Measurements from ENCODE around the gene ATP5F1D.
A peak's percentile ranks its signal among the peaks of the same experiment; 100 is the strongest.

Gene ATP5F1D

DNA sequence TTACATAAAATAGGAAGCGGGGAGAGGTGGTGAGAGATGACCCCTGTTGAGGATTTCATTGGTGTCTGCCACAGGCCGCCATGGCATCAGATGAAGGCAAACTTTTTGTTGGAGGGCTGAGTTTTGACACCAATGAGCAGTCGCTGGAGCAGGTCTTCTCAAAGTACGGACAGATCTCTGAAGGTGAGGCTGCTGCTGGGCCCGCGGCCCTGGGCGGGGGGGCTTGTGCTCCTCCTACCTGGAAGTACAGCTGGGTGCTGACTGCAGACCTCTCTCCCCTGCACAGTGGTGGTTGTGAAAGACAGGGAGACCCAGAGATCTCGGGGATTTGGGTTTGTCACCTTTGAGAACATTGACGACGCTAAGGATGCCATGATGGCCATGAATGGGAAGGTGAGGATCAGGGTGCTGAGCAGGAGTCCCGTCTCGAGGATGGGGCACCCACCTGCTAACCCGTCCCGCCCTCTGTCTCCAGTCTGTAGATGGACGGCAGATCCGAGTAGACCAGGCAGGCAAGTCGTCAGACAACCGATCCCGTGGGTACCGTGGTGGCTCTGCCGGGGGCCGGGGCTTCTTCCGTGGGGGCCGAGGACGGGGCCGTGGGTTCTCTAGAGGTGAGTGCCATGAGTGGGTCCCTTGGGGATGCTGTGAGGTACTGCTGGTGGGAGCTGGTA, 29.4 kb downstream of the ATP5F1D start:
- DNase-seq = no peak

DNA sequence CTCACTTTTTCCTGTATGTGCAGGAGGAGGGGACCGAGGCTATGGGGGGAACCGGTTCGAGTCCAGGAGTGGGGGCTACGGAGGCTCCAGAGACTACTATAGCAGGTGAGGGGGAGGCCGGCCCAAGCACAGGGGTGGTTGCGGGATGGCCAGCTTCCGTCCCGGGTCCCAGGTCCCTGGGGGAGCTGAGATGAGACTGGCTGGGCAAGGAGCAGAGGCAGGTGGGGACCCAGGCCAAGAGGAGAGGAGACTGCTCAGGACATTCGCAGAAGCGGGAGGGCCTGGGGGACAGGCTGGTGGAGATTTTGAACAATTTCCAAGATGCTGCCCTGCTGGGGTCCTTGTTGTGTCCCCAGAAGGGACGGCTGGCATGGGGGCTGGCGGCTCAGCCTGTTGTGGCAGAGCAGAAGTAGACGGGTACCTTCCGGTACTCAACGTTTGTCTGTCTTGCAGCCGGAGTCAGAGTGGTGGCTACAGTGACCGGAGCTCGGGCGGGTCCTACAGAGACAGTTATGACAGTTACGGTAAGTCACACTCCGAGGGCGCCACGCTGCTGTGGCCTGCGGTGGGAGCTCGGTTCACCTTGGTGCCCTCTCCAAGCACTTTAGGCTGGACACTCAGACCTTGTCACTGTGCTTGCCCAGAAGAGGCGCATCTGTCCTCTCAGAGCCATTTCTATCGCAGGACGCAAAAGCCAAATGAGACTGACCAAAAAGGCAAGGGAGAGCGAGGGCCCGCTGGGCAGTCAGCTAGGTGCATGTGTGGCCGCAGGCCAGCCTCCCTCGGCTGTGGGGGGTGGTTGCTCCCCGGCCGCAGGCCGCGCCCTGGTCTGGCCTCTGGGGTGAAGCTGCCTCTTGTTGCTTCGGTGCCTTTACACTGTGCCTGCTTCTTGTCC, 30.2 kb downstream of the ATP5F1D start:
- DNase-seq = no peak

DNA sequence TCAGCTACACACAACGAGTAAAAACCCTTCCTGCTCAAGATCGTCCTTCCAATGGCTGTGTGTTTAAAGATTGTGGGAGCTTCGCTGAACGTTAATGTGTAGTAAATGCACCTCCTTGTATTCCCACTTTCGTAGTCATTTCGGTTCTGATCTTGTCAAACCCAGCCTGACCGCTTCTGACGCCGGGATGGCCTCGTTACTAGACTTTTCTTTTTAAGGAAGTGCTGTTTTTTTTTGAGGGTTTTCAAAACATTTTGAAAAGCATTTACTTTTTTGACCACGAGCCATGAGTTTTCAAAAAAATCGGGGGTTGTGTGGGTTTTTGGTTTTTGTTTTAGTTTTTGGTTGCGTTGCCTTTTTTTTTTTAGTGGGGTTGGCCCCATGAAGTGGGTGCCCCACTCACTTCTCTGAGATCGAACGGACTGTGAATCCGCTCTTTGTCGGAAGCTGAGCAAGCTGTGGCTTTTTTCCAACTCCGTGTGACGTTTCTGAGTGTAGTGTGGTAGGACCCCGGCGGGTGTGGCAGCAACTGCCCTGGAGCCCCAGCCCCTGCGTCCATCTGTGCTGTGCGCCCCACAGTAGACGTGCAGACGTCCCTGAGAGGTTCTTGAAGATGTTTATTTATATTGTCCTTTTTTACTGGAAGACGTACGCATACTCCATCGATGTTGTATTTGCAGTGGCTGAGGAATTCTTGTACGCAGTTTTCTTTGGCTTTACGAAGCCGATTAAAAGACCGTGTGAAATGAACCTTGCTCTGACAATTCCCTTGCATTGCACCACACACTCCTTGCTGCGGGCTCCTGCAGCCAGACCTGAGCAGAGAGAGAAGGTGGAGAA, 31.1 kb downstream of the ATP5F1D start:
- no peak for DNase-seq

DNA sequence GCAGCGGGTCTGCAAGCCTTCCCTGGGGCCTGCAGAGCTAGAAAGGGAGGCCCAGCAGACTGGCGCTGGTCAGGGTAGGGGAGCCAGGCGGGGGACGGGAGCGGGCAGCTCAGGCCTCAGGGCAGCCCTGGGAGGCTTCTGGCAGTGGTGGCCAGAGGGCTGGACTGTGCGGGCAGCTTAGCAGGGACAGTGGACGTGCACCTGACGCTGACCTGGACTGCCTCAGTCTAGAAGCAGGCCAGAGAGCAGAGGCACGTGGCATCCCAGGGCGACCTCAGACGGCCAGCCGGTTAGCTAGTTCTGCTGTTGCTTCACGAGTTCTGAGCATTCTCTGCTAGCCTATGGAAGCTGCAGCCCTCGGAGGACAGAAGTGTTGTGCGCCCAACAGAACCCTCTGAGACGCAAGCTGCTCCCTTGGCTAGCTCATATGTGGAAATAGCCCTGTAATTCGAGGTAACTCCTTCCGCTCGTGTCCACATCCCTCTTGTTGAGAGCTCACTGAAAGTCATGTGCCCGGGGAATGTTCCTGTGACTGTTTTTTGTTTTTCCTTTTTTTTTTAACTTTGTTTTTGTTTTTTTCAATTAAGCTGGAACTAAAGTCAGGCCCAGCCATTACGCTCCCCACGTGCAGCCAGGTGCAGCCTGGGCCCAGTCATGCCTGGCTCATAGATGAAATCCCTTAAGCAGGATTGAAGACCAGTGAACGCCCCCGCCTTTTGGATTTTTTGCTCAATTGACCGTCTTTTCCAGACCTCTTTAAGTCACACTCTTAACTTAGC, 31.9 kb downstream of the ATP5F1D start:
- DNase-seq = no peak

DNA sequence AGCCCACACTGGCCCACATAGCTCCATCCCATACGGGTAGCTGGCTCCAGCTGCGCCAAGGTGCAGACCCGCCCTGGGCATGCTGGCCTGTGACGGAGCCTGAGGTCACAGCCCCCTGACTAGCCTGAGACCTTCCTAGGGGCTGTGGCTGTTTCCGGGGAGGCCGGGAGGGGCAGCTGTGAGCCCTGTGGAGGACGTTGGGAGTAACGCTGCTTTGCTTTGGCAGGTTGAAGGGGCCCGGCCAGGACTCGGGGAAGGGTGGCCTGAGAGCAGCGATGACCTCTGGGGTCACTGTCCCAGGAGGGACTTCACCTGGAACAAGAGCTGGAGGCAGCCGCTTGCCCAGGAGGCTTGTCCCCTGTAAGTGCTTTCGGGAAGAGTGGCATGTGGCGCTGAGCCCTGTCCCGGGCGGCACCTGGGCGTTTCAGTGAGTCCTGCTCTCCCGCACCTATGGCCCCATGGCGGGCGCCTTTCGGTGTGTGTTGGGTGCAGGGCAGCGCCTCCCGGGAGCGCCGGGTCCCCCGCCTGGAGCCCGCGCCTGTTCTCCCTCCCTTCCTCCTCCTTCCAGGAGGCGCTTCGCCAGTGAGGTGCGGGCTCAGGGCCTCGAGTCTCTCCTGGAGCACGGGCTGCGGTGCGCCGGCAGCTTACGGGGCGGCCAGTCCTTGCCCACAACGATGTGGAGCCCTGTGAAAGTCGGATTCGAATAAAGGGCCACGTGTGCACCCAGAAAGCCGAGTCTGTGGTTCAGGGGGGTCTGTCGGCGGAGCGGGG, 32.7 kb downstream of the ATP5F1D start:
- no peak for DNase-seq

DNA sequence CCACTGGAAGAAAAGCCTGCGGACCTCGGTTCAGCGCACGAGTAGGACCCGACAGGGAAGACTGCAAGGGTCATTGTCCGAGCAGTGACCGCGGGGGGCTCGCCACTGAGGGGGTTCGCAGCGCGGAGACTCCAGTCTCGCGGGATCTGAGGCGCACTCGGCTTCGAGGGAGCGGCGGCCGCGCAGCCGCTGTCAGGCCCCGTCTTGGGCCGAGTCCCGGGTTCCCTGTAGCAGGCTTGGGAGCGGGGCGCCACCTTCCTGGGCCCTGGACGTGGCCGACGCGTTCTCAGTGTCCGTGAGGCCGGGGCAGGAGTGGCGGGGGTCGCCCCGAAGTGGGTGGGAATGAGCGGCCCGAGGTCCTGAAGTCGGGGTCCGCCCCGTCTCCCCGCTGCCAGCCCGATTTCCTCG, 33.3 kb downstream of the ATP5F1D start:
- DNase-seq = no peak

DNA sequence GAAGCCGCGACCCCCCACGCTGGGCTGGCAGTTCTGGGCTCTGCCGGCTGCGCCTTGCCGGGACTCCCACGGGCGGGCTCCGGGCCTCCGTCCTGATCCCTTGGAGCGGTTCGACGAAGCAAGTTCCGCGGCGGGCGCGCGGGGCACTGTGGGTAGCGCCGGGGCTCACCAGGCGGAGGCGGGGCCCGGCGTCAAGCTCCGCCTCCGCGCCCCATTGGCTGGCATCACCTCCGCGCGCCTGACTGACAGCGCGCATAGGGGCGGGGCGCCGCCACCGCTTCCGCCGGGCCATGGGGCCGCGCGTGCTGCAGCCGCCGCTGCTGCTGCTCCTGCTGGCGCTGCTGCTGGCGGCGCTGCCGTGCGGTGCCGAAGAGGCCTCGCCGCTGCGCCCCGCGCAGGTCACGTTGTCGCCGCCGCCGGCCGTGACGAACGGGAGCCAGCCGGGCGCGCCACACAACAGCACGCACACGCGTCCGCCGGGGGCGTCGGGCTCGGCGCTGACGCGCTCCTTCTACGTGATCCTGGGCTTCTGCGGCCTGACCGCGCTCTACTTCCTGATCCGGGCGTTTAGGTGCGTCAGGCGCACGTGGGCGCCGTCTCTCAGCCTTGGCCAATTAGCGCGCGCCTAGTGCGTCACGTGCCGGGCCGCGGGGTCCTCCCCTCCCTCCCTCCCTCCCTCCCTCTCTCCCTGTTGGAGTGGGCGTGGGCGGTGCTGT, 33.9 kb downstream of the ATP5F1D start, which contains the start of gene FAM174C:
Gene FAM174C (plus strand): TSS at position 271 of the 716 bp plus-strand sequence. CDS start 20 bp downstream, at position 291.
- peak; percentile 86 to 94 (median 88) for DNase-seq

DNA sequence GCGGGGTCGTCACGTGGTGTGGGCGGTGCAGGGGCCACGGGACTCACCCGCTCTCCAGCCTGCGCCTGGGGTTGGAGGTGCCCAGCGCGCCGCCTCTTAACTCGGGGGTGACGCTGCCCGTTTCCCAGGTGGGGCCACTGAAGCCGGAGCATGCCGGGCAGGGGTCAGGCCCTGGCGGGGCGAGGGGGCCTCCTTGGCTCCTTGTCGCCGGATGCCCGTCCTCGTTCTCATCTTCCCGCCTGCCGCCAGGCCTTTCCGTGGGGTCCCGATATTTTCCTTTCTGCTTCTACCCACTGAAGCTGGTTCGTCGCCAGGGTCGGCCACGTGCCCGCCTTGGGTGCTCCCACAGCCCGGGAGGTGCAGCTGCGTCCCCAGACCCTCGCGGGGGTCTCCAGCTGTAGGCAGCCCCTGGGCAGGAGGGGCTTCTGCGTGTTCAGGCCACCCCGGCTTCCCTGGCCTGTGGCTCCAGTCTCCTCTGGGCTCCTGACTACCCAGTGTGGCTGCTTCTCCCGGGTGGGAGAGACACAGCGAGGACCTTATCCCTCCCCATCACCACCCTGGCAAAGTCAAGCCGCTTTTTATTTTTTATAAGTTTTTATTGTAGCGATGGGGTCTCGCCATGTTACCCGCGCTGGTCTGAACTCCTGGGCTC, 34.6 kb downstream of the ATP5F1D start:
- no peak for DNase-seq

DNA sequence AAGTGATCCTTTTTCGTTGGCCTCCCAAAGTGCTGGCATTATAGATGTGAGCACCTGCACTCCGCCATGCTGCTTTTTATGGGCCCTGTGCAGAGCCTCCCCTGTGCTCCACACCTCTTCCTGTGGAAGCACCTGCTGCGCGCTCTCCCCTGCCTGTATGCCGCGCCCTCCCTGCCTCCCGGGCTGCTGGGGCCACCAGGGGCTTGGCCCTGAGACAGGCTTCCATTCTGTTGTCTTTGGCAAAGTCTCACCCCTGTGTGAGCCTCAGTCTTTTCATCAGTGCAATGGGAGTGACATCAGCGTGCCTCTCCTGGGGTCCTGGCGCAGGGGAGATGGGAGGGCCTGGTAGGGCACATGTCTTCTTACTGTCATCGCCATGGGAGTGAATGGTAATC, 35.1 kb downstream of the ATP5F1D start:
- no peak for DNase-seq

DNA sequence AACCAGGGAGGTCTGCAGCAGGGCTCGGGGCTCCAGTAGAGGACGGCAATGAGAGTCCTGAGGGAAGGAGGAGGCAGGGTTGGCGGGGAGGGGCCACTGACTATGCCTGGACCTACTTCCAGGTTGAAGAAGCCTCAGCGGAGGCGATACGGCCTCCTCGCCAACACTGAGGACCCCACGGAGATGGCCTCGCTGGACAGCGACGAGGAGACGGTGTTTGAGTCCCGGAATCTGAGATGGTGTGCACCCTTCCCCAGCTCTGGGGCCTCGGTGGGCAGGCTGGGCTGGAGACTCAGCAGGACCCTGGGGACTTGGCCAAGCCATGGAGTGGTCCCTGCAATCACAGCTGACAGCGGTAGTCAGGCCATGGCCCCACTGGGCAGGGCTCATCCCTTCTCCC, 35.5 kb downstream of the ATP5F1D start:
- DNase-seq = no peak

DNA sequence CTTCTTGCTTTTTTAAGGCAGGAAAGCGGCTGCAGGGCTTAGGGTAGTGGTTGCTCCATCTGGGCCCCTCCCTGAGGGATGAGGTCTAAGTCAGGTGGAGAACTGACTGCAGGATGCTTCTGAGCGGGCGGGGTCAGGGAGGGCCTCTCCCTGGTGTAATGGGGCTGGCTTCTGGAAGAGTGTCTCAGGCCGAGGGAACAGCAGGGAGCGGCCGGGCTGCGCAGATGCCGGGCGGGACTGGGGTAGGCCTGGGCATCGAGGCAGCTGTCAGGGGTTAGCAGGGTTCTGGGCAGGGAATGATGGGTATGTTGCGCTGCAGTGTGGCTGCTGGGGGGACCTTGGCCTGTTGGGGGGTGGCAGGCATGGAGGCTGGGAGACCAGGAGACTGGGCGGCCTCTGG, 36.5 kb downstream of the ATP5F1D start:
- no peak for DNase-seq

DNA sequence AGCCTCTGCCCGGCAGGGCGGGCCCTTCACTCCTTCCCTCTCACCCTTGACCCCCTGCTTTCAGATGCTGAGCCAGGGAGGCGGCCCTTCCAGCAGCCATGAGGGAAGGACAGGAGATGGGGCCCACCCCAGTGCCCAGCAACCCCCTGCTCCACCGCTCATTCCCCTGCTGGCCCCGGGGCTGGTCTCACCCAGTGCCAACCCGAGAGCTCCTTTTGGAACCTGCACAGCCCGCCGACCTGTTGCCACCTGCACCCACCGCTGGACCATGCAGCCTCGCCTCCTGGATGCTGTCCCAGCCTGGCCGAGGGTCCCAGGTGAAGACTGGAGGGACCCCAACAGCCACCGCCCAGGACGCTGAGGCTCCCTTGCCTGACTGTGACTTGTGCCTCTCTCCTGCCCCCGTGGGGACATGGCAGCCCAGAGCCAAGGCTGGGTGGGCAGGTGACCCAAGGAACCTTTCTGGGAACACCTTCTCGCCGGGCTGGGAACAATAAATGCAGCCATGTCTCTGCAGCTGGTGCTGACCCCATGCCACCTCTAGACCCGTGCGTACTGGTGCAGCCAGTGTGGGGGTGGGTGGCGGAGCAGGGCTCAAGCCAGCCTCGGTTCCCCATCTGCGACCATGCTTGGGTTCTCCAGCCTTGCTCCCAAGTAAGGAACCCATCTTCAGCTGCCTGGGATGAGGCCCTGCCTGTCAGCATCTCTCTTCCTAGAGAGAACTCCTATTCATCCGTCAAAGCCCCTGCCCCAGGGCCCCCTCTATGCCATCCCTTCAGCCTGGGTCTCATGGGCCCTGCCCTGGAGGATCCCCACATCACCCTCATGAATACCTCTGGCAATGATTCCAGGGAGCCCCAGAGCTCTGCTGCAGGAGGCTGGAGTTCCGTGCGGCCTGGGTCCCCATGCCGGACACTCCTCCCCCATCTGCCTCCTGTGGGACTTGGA, 37.4 kb downstream of the ATP5F1D start:
- no peak for DNase-seq

DNA sequence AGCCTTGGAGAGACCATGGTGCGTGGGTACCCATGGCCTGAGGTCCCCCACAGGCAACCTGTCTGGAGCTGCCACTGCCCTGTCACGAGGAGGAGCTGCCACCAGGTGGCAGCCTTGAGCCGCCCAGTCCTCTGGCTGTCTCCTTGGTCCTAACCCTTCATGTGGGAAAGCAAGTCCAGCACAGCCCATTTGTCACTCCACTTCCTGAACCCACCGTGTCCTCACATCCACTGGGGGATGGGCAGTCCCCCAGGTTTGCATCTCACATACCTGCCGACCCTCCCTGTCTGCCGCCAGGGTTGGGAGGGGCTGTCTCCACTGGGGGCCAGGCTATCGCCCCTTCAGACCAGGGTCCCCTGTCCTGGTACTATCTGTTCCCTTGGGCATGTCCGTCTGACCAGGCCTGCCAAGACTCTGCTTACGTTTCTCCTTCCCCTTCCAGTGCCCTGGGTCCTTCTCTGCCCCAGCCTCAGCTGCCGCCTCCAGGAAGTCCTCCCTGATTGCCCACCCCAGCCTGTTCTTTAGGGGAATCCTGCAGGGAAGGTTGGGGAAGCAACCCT, 38.3 kb downstream of the ATP5F1D start:
- DNase-seq = peak; percentile 49 to 69 (median 58)

DNA sequence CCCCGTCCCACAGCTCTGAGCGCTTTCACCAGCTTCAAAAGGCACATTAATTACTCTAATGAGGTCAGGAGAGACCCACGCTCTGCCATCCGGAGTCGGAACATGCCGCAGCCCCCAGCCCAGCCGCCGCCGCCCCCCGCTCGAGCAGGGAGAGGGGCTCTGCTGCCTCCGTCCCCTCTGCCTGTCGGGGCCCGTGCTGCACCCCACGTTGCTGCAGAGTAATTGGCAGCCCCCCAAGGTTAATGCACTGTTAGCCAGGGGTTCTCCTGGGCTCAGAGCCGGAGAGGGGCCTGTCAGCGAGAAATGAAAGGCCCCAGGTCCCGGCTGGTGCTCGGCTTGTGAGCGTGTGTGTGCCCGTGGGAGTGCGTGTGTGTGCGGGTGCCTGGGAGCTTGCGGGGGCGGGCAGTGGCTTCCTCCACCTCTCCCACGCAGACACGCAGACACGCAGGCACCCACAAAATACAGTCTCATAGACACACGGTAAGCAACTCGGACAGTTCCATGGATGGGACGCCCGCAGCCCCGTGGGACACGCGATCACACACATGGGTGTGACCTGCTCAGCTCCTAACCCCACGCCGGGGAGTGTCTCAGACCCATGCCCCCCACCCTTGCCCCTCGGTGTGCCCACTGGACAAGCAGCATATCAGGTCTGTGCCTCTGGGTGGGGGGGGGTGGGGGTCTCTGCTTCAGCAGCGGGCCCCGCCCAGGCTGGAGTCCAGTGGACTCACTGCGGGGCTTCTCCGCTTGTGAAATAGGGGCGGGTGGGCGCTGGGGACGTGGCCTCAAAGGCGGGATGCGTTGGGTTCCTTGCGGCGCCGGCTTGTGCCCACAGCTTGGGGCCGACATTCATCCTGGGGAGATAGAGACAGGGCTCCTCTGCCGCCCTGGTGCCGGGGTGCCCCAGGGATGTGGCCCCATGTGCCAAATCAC, 39.4 kb downstream of the ATP5F1D start:
- no peak for DNase-seq

DNA sequence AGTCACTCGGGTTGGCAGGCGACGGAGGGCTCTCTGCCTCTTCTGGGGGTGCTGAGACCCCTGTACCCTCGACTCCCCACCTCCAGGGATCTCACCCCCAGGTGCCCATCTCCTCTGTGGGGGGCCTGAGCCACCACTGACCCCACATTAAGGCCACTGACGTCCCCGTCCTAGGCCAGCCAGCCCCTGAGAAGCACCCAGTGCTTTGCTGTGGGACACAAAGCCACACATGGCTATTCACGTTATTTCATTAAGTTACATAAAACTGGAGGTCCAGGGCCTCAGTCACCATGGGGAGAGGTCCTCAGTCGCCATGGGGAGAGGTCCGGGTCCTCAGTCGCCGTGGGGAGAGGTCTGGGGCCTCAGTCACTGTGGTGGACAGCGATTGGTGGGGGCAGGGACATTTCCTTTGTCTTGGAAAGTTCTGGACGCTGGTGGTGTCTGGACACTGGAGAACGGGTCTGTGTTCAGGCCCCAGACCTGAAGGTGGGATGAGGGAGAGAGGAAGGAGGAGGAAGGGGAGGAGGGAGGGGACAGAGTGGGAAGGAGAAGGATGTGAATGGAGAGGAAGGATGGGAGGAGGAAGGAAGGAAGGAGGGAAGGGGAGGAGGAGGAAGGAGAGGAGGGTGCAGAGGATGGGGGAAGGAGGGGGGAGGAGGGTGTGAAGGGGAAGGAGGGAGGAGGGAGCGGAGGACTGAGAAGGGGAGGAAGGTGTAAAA, 40.2 kb downstream of the ATP5F1D start:
- DNase-seq = no peak

DNA sequence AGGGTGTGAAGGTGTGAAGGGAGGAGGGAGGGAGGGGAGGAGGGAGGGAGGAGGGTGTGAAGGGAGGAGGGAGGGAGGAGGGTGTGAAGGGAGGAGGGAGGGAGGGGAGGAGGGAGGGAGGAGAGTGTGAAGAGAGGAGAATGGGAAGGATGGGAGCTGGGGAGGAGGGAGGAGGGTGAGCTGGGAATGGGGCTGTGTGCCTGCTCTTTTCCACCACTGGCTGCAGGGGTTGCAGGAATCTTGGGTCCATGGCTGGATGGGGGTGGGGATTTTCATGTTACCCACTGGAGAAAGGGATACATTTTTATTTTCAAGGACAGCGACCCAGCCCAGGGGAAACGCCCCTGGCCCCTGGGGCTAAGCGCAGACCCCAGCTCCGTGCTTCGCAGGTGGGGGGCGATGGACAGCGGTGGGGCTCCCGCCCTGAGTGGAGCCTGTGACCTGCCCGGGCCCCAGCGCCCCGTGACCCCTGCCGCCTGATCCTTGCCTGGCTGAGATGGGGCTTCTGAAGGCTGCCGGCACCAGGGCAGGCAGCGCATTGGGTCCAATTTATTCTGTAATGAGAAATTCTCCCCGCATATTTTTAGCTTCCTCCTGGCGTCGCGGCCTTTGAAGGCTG, 41.1 kb downstream of the ATP5F1D start:
- no peak for DNase-seq
